OCI-LY7 (cell line): Measurements from ENCODE around the gene UGT1A10.

Source experiments
- EZH2phosphoT487 ChIP-seq: fragments of 200-600 bp; sonication (generic); IDR thresholded peaks from 2 replicates; pipeline ENCODE4 v1.6.1; 2018; ENCODE audit warnings: low read depth, borderline replicate concordance, mild to moderate bottlenecking, mixed run types, antibody characterized with exemption, low read length, moderate library complexity, mixed read lengths
- TF ChIP-seq, protein P1 (sequence below): fragments of 200-600 bp; sonication (generic); conservative IDR thresholded peaks from 2 replicates; pipeline ENCODE4 v1.5.1; 2014; ENCODE audit warnings: mild to moderate bottlenecking, antibody characterized with exemption, low read length, moderate library complexity, mixed read lengths

GRCh38 chr2:233810385-233810784 lies 174.1 kb downstream of the UGT1A10 start:
- TF ChIP-seq, protein P1, sequence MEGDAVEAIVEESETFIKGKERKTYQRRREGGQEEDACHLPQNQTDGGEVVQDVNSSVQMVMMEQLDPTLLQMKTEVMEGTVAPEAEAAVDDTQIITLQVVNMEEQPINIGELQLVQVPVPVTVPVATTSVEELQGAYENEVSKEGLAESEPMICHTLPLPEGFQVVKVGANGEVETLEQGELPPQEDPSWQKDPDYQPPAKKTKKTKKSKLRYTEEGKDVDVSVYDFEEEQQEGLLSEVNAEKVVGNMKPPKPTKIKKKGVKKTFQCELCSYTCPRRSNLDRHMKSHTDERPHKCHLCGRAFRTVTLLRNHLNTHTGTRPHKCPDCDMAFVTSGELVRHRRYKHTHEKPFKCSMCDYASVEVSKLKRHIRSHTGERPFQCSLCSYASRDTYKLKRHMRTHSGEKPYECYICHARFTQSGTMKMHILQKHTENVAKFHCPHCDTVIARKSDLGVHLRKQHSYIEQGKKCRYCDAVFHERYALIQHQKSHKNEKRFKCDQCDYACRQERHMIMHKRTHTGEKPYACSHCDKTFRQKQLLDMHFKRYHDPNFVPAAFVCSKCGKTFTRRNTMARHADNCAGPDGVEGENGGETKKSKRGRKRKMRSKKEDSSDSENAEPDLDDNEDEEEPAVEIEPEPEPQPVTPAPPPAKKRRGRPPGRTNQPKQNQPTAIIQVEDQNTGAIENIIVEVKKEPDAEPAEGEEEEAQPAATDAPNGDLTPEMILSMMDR: no peak
- TF ChIP-seq EZH2phosphoT487: no peak
